GM18519 (cell line): ENCODE data around the gene MBOAT2.

ENCODE experiments used
- ATAC-seq: cut with Tn5 transposase; IDR thresholded peaks from one replicate; pipeline ENCODE4 v1.9.1; 2021; ENCODE audit warnings: mild to moderate bottlenecking, moderate library complexity; ENCODE audit not compliant: unreplicated experiment, low FRiP score

The MBOAT2 gene

DNA sequence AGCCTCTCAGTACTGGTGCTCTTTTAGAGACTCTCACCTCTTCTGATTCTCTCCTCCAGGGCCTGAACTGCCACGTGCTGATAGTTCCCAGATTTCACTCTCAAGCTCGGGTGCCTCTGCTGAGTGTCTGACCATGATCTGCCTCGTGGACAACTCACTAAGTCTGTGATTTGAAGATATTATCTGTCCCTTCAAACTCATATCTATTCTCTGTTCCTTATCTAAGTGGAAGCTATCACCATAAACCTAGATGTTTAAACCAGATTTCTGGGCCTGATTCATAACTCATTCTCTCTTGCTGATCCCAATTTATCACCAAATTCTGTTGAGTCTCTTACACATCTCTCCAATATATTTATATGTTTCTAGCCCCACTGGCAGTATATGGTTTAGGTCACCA lies 136.1 kb downstream of the MBOAT2 start:
- ATAC-seq: no peak

DNA sequence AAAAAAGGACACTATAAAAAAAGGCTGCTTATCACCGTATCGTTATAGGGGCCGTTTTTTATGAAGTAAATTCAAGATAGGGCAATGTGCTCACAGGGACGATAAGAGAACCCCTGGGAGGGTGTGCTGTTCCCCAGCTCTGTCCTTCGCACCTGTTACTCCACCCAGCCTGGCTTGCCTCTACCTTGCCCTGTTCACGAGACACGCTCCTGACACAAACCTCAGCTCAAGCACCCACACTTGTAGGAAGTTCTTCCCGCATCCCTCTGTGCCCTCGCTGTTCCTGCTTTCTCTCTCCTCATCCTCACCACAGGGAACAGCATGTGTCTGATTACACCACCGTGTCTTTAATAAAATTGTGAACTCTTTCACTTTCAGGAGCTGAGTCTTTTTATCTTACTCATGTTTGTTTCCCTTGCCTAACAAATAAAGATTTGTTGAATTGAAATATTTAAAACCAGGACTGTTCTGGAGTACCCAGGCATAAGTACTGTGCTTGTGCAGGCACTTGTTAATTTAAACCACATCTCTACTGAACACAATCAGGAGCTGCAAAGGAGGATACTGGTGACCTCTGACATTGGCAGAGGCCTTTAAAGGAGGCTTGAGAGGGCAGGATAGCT lies 140.0 kb downstream of the MBOAT2 start:
- ATAC-seq: no peak

DNA sequence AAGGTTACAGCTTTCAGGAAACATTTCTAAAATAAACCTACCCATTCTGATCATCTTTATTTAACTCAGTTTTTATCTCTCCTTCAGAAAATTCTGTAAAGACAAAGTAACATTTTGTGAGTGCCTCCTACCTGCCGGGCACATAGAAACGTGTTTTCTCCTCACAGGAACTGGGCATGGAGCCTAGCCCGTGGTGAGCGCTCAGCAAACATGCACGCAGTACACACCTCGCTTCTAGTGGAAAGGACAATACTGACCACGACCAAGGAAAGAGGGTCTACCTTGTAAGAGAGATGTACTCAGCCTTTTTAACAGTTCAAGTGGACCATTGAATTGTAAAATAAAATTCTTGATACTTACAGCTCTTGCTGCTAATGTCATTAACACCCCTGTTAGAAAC lies 141.3 kb downstream of the MBOAT2 start:
- no peak for ATAC-seq

DNA sequence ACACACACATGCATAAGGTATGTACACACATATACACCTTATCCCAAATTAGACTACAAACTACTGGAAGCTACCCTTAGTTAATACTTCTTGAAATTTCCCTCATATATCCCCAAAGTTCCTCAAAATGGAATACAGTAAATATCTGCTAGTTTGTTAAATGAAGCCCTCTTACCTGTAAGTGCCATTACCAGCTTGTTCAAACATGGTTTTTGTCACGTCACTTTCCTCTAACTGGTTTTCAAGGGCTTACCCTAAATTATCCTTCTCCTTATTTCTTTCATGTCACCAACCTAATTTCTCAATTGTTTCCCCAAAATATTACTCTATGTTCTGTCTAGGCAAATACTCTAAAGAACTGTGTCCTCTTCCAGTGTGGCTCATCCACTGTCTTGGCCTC lies 141.7 kb downstream of the MBOAT2 start:
- ATAC-seq: no peak

DNA sequence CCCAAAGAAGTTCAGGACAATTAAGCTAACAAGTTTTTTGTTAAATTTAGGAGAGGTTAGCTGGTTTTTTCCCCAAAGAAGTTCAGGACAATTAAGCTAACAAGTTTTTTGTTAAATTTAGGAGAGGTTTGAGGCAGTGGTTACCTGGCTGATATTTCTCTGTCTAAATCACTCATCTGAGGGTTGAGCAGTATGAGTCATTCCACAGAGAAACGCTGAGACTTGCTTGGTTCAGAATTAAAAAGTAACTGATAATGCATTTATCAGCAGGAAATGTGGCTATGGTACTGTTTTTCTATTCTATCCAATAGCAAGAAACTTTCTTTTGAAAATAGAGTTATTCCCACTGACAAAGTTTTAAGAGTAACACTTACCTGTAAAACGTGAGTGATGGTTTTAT lies 143.2 kb downstream of the MBOAT2 start:
- no peak for ATAC-seq

DNA sequence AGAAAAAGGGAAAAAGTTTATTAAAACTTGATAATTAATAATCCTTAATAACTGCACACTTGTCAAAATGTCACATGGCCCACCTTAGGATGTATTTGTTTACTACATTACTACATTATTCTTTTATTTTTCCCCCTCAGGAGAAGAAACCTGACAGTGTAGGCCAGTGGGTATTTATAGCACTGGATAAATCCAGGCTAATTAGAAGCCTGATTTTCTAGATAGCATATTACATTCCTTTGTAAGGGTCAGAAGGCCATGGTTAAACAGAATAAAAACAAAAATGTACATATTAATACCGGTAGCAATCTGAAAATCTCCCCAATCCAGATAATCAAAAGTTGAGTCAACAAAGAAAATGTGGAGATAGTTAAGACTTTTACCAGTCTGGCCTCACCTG lies 144.6 kb downstream of the MBOAT2 start:
- no peak for ATAC-seq

DNA sequence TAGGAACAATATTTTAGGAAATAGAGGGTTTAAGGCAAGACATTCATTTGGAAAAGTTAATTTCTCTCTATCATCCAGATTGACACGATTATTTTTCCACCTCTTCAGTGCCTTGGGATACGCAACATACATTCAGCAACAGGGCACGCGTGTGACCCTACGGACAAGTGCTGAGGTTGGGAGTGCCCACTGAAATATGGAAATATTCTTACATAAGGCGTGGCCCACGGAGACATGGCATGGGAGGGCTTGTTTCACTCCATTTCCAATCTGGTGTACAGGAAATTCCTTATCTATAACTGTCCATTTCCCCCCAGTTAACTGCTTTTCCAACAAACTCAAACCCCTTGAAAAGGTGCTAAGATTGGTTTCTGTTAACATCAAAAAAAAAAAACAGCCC lies 145.2 kb downstream of the MBOAT2 start:
- no peak for ATAC-seq

DNA sequence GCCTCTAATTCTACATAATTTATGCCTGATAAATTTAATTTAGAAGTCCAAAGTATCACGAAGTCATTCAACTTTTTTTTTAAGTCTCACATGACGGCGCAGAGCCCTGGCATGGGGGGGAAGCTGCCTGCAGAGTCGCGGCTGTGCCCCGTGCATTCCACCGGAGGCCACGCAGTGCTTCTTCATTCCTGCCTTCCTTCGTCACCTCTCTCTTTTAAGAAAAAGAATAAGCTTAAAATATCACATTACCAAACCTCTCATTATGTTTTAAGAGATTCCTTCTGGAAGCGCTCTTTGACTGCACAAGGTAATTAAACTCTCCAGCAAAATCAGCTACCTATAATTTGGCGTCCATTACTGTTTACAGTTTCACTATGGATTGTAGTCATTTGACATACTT lies 145.8 kb downstream of the MBOAT2 start:
- no peak for ATAC-seq

DNA sequence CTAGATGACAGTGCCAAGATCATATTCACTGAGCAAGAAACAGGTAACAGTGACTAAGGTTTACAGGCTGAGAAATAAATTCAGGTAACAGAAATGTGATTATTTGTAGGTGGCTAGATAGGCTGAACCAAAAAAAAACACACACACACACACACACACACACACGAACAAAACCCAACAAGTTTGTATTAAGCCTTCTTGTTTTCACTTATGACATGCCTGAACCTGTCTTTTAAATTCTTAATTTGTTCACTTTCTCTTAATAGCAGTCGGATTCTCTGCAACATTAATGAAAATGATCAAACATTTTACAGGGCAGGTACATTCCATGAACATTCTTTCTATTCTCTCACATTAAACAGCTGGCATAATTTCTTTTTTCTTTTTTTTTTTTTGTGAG lies 147.3 kb downstream of the MBOAT2 start:
- ATAC-seq: no peak

DNA sequence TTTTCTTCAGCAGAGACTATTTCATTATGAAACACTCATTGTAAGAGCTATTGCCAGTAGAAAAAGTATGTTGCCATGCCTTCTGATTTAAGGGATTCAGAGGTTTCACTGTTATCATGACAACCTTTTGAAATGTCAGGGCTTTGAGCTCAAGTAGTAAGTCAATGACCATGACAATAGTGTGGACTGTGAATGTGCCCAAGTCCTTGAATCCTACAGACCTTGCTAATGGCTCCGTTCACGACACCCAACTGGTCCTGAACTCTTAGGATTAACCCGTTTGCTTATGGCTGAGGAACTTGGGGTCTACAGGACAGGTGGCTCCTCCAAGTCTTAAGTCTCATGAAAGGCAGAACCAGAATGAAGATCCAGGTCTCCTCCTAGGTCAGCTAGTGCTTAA lies 148.5 kb downstream of the MBOAT2 start:
- no peak for ATAC-seq

DNA sequence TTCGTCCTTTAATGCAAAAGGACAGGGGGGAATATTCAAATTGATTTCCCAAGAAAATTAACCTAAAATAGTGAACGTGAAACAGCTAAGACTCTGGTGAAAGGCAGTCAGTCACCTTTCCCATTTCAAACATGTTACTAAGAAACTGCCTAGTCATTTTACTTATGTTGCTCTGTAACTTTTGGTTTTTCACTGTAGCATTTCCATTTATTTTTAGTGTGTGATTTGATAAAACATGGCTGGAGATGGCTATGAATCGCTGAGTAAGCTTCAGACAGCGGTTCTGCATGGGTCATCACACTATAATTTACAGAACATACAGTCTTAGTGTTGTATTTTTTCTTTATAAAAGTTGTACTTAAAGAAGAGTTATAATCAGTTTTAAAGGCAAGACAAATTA lies 150.1 kb downstream of the MBOAT2 start:
- ATAC-seq: no peak

DNA sequence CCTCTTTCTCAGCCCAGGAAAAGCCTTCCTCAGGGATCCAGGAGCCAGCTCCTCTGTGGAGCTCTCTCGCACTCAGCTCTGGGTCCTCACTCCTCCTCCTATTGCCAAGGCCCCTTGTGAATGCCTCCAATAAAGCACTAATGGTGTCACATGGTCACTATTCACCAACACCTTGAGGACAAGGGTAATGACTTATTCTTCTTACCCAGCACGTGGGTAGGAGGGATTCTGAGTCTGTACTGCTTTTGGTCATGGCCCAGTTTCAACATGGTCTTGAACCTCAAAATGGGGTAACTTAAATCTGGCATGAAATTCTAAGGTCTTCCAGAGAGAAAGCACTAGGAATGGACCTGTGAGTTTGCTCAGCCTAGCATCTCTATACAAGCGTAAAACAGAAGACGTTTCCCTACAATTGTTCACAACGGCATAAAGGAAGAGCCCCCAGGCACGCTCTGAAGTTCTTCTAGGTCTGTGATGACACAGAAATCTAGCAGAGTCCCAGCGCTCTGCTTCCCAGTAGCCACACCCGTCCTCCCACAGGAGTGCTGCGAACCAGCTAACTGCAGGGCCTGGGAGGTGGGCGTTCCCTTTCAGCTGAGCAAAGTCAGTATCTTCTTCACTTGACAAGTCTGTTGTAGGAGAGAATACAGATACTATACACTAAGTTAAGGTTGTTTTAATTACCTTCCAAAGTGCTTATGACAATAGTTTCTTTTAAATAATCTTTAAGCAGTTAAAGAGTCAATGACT lies 151.5 kb downstream of the MBOAT2 start:
- no peak for ATAC-seq

DNA sequence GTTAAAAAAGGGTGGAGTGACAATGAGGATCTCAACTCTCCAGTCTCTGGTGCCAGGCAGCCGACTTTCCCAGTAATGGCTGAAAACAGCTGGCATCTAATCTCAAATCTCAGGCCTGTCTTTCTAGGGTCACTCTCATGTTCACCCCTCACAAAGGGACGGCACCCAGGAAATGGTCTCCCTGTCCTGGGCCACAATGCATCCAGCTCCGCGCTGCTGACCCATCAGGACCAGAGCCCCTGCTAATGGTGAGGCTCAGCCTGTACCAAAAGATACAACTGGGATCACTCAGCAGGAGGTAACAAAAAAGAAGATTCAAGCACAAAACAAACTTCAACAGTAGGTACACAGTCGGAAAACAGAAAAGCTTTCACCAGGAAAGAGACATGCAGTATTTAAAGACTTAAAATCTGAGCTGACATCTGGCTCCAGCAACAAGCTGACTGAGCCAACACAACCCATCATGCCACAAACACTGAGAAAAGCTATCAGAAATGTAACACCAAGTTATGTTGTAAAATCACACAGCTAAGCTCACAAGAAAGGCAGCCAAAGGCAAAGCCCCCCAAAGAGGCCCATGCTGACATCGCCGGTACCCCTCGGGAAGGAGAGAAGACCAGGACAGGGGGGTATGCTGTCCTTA lies 152.5 kb downstream of the MBOAT2 start:
- no peak for ATAC-seq

DNA sequence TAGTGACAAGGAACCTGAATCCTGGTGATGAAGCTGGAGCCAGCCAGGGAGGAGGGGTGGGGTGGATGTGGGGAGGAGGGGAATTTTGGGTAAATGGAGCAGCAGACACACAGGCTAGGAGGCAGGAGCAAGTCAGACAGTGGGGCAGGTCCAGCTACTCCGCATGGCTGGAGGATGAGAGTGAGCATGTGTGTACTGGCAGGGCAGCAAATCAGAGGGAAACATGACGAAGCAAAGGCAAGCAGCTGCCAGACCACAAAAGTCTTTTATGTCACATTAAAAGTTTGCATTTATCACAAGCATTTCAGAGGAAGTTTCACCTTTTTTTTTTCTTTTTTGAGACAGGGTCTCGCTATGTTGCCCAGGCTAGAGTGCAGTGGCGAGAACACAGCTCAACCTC lies 154.2 kb downstream of the MBOAT2 start:
- ATAC-seq: no peak

DNA sequence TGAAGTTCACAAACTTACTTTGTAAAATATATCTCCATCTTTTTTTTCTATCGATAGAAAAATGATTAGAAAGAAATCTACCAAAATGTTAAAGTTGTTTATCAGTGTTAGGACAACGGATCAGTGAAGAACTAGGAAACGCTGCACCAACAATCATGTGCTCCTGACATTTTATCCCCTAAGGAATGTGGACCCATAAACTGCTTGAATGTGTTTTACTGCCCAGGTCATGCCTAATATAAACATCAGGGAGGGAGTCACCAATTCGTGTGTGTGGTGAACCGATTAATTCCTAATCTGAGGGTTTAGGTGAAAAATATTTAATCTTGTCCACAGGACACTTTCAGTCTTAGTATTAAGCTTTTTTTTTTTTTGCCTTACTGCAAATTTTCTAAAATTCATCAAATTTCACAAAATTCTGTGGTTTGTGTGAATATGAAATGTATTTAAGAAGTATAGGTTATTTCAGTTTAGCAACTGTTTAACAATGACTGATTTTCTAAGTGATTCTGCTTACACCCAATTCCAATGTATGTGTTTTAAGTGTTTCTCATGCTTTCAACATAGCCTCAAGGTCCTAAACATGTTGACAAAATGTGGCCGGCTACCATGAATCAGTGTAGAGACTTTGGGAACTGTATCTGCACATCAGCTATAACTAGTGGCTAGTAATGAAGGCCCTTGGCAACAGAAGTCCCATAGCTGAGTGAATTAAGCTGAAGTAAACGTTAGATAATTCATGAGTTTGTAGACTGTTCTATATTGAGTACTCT lies 155.0 kb downstream of the MBOAT2 start:
- ATAC-seq: no peak

DNA sequence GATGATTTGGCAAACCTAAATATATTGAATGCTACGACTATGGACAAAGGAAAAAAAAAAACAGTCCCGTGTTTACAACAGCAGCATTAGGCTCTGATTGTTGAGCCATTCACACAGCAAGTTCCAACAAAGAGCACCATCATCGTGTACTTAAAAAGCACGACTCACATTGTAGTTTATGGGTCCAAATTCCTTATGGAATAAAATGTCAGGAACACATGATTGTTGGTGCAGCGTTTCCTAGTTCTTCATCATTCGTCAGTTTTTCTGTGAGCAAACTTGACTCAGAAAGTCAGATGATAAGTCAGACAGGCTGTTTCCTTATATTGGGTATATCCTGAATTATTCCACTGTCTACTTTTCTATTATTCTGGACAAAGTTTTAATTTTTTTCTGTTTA lies 156.1 kb downstream of the MBOAT2 start:
- ATAC-seq: no peak

DNA sequence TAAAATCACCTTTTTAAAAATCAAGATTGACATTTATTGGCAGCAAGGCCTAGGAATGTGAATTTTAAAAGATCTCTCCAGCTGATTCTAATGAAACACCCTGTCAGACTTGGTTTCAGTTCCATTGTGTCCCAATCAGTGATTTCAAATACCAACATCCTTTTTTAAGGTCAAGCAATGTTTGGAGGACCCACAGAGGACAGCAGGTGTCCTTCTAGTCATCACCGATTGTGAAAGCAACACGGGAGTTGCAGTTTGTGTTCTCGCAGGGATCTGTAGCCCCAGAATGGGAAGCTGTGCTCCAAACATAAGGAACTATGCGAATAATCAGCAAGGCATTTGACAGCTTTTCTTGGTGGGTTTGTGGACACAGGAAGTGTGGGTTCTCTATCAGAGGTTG lies 161.6 kb downstream of the MBOAT2 start:
- no peak for ATAC-seq

DNA sequence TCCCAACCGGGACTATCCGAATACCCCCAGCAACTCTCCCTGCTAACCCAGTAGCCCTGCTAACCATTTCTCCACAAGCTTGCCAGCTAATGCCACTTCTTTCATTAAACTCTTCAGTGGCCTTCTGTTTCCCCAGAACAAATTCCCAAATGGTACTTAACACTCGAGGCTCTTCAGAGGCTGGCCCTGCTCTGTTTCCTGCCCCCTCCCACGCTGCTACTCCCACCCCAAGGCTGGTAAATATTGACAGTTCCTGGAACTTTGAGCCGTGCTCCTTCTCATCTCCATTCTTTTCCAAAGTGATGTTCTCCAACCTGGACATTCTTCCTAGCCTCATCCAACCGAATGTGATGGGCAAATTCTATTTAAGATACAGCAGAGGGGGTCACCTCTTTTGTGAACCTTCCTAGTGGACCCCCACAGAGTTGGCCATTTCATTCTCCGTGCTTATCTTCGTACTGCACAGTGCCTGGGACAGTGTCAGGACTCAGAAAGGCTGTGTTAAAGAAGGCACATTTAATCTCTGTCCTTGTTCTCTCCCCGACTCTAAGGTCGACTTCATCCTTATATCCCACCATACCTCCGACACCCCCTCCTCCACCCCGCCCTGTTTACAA lies 162.9 kb downstream of the MBOAT2 start:
- ATAC-seq: no peak

DNA sequence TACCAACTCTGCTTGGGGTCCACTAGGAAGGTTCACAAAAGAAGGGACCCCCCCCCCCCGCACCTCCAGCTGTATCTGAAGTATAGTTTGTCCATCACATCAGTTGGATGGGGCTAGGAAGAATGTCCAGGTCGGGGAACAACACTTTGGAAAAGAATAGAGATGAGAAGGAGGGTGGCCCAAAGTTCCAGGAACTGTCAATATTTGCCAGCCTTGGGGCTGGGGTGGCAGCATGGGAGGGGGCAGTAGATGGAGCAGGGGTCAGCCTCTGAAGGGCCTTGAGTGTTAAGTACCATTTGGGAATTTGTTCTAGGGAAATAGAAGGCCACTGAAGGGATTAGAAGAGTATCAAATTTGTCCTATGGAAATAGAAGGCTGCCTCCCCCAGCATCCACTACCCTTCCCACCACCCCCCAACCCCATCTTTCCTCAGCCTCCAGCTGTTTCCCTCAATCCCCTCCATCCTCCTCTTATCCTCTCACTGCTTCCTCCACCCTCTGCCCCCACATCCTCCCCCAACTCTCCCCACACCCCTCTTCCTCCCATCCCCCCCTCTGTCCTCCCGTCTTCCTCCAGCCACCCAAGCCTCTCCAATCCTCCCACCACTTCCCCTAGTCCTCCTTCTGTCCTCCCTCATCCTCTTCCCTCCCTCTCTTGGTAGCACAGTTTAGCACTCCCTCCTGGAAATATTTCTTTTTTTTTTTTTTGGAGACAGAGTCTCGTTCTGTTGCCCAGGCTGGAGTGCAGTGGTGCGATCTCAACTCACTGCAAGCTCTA lies 164.1 kb downstream of the MBOAT2 start:
- ATAC-seq: no peak

DNA sequence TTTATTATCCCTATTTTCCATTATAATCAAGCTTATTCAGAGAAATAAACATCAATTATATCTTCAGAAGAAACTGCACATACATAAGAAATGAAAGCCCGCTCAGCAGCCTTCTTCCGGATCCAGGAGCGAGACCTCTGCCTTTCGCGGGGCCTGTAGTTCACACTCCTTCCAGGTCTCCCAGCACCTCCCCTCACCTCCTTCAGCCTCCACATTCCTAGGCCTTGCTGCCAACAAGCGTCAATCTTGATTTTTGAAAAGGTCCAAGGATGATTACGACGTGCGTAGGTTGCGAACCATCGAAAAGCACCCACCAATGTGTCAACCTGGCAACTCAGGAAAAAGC lies 165.7 kb downstream of the MBOAT2 start:
- no peak for ATAC-seq
